ENCODE results near the gene PRR33. TPM values are rescaled to one million over a fixed set of nuclear protein-coding genes. Genes with fewer than 3 reads are reported as not detected.
A peak's percentile ranks its signal among the peaks of the same experiment; 100 is the strongest.

The PRR33 gene
- total RNA-seq, 2 donors from 2014 or later, result not detected

DNA sequence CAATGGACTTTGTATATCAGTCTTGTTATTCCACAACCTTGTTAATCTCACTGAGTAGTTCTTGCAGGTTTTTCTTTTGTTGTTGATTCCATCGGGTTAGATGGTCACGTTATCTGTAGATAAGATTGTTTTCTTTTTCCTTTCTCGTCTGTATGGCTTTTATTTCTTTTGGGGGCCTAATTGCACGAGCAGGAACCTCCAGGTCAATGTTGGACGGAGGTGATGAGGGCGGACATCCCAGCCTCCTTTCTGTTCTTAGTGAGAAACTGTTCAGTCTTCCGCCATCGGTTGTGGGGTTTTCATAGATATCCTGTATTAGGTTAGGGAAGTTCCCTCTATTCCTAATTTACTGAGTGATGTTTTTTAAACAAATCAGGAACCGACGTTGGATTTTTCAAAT is 4.8 kb upstream of the PRR33 start:
- H3K9me3 Mint-ChIP-seq, result peaks cover 3 to 8% of the 10 kb centered on the region in 2 donors
- peaks cover 16% of the 10 kb centered on the region for H3K27me3 Mint-ChIP-seq (ENCODE audit: low read depth)
- peaks cover 2% of the 10 kb centered on the region in 2 donors for H3K36me3 Mint-ChIP-seq (ENCODE audit: insufficient read depth in 2 of 2)
- DNase-seq (no peak), ATAC-seq (replicated peaks in 1 of 2) (no peak)
- peaks cover 16% of the 10 kb centered on the region for H3K4me1 Mint-ChIP-seq (ENCODE audit: low read depth)
- H3K27ac Mint-ChIP-seq, result no peak overlapping the region
- no peak overlapping the region for H3K4me3 Mint-ChIP-seq

DNA sequence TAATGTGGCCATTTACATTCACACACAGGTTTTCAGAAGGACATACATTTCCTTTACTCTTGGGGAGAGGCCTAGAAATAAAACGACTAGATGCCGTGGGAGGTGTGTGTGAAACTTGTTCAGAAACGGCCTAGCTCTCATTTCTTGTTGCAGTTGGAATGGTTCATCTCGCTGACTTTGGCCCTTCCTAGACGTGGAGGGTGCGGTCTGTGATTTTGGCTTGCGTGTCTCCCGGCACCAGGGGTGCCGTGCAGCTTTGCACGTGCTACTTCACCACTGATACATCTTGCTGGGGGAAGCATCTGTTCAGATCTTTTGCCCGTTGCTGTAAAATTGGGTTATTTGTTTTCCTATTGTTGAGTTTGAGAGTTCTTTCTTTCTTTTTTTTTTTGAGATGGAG is 3.1 kb upstream of the PRR33 start:
- ATAC-seq (replicated peaks in 1 of 2), result no peak
- Mint-ChIP-seq H3K27me3 (ENCODE audit: low read depth) (peaks cover 16% of the 10 kb centered on the region), H3K27ac (no peak overlapping the region), H3K9me3 (peaks cover 3 to 8% of the 10 kb centered on the region in 2 donors), H3K4me1 (ENCODE audit: low read depth) (peaks cover 30% of the 10 kb centered on the region), H3K36me3 (ENCODE audit: insufficient read depth in 2 of 2) (peaks cover 2 to 4% of the 10 kb centered on the region in 2 donors), H3K4me3 (no peak overlapping the region)
- DNase-seq, result no peak

DNA sequence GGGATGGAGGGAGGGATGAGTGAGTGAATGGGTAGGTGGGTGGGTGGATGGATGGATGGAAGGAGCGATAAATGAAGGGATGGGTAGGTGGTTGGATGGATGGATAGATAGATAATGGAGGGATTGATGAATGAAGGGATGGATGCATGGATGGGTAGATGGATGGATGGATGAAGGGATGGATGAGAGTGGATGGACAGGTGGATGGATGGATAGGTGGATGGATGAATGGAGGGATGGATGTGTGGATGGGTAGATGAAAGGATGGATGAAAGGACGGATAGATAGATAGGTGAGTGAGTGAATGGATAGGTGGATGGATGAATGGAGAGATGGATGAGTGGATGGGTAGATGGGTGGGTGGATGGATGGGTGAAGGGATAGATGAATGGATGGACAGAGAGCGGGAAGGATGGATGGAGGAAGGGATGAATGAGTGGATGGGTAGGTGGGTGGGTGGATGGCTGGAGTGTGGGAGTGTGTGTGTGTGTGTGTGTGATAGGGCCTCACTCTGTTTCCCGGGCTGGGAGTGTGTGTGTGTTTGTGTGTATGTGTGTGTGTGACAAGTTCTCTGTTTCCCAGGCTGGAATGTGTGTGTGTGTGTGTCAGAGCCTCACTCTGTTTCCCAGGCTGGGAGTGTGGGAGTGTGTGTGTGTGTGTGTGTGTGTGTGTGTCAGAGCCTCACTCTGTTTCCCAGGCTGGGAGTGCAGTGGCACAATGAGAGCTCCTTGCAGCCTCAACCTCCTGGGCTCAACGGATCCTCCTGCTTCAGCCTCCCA is 2.1 kb upstream of the PRR33 start:
- DNase-seq (no peak), ATAC-seq (replicated peaks in 1 of 2) (no peak)
- peaks cover 16% of the 10 kb centered on the region for H3K27me3 Mint-ChIP-seq (ENCODE audit: low read depth)
- H3K4me3 Mint-ChIP-seq, result no peak overlapping the region
- H3K36me3 Mint-ChIP-seq (ENCODE audit: insufficient read depth in 2 of 2), result peaks cover 2 to 5% of the 10 kb centered on the region in 2 donors
- no peak overlapping the region for H3K27ac Mint-ChIP-seq
- peaks cover 3 to 8% of the 10 kb centered on the region in 2 donors for H3K9me3 Mint-ChIP-seq
- peaks cover 34% of the 10 kb centered on the region for H3K4me1 Mint-ChIP-seq (ENCODE audit: low read depth)

GRCh38 chr11:1892558-1892957 is 863 bp upstream of the PRR33 start:
- Mint-ChIP-seq H3K4me1 (ENCODE audit: low read depth) (peaks cover 40% of the 10 kb centered on the region), H3K9me3 (peaks cover 3 to 8% of the 10 kb centered on the region in 2 donors), H3K36me3 (ENCODE audit: insufficient read depth in 2 of 2) (peaks cover 2 to 6% of the 10 kb centered on the region in 2 donors), H3K4me3 (no peak overlapping the region), H3K27ac (no peak overlapping the region), H3K27me3 (ENCODE audit: low read depth) (peaks cover 14% of the 10 kb centered on the region)
- DNase-seq (no peak), ATAC-seq (replicated peaks in 1 of 2) (no peak)

GRCh38 chr11:1892116-1892515 is 421 bp upstream of the PRR33 start:
- peaks cover 3 to 8% of the 10 kb centered on the region in 2 donors for H3K9me3 Mint-ChIP-seq
- H3K27me3 Mint-ChIP-seq (ENCODE audit: low read depth), result peaks cover 10% of the 10 kb centered on the region
- no peak for DNase-seq
- H3K36me3 Mint-ChIP-seq (ENCODE audit: insufficient read depth in 2 of 2), result peaks cover 2 to 6% of the 10 kb centered on the region in 2 donors
- peak overlapping the region in 1 of 2 donors; percentile 36 for H3K4me3 Mint-ChIP-seq
- no peak overlapping the region for H3K27ac Mint-ChIP-seq
- ATAC-seq (replicated peaks in 1 of 2), result no peak
- H3K4me1 Mint-ChIP-seq (ENCODE audit: low read depth), result peaks cover 40% of the 10 kb centered on the region

DNA sequence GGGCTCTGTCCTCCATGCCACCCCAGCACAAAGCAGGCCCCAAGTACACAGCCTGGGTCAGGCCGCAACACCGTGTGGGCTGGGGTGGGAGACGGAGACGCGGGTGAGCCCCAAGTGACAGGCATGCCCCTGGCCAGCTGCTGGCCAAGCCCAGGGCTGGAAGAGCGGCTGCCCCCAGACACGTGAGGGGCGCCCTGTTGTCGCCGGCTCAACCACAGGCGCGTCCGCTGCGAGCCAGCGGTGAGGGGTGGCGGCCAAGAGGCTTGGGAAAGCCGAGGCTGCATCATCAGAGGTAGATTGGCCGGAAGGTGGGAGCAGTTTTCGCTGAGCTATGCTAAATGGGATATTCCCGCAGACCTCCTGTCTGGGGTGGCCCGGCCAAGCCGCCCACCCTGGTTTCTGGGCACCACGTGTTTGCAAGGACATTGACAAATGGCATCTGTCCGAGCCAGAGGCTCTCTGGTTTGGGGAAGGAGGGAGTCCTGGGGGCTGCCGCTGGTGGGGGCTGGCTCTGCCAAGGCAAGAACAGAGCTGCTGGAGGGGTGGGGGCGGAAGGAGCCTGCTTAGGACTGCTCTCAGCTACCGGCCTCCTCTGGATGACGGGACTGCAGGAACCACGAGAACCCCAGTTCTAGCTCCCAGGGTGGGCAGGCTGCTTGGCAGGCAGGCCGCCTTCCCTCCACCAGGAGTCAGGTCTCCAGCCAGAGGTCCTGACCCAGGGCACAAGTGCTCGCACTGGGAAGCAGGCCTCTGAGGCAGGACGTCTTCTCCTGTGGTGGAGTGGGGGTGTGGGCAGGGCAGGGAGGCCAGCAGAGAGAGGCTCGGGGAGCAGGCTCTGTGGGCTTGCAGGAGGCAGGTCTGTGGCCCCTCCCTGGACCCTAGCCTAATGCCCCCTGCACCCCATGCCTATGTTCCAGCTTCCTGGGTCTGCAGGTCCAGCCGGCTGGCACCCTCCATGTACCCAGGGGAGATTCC is 552 bp downstream of the PRR33 start:
- H3K27me3 Mint-ChIP-seq (ENCODE audit: low read depth), result peaks cover under 1% of the 10 kb centered on the region
- peaks cover 3 to 8% of the 10 kb centered on the region in 2 donors for H3K9me3 Mint-ChIP-seq
- peaks cover 40% of the 10 kb centered on the region for H3K4me1 Mint-ChIP-seq (ENCODE audit: low read depth)
- peak in 1 of 2 donors; percentile 12 for DNase-seq
- H3K27ac Mint-ChIP-seq, result no peak overlapping the region
- peaks cover 2 to 6% of the 10 kb centered on the region in 2 donors for H3K36me3 Mint-ChIP-seq (ENCODE audit: insufficient read depth in 2 of 2)
- peak; percentile 5 to 12 for ATAC-seq (replicated peaks in 1 of 2)
- H3K4me3 Mint-ChIP-seq, result peak overlapping the region; percentile 45 to 73

DNA sequence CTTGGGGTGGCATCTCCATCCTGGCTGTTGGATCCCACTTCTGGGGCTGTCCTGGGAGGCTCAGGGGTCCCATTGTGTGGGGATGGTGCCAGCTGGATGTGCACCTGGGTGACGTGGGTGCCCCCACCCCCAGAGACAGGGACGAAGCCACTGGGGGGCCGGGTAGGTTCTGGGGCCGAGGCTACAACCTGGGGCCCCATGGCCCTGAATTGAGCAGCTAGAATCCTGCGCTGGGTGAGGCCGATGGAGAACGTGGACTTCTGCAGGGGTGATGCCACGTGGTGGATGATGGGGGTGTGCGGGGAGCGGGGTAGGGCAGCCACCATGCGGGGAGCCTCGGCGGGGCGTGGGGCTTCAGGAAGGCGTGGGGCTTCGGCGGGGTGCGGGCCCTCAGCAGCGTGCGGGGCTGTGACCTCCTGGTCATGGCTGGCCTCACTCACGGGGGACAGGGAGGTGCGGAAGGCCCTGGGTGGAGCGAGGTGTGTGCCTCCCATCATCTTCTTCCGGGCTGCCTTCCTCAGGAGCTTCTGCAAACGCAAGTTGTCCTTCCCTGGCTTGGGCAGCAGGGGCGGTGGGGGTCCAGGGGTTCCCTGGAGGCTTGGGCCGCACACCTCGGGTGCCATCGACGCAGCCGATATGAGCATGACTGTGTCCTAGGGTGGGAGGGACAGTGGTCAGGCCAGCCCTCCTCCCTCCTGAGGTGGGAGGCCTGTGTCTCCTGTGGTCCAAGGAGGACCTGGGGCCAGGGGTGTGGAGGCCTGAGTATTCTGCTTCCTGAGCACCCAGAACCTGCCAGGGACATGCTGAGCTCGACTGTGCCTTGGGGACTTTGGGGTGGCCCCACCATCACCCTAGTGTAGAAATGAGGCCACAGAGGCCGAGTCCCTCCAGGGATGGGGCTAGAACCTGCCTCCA is 1.5 kb downstream of the PRR33 start:
- ATAC-seq (replicated peaks in 1 of 2) (peak; percentile 10 to 15), DNase-seq (peak; percentile 24 to 25)
- H3K27me3 Mint-ChIP-seq (ENCODE audit: low read depth), result no peaks in the 10 kb centered on the region
- peaks cover 40% of the 10 kb centered on the region for H3K4me1 Mint-ChIP-seq (ENCODE audit: low read depth)
- H3K4me3 Mint-ChIP-seq, result peak overlapping the region; percentile 45 to 73
- H3K9me3 Mint-ChIP-seq, result peaks cover 3 to 8% of the 10 kb centered on the region in 2 donors
- peaks cover 2 to 6% of the 10 kb centered on the region in 2 donors for H3K36me3 Mint-ChIP-seq (ENCODE audit: insufficient read depth in 2 of 2)
- H3K27ac Mint-ChIP-seq, result no peak overlapping the region

- ATAC-seq (replicated peaks in 1 of 2), result peak; percentile 81 to 89
Observed at GRCh38 chr11:1889224-1889930, 2.3 kb downstream of the PRR33 start.

DNA sequence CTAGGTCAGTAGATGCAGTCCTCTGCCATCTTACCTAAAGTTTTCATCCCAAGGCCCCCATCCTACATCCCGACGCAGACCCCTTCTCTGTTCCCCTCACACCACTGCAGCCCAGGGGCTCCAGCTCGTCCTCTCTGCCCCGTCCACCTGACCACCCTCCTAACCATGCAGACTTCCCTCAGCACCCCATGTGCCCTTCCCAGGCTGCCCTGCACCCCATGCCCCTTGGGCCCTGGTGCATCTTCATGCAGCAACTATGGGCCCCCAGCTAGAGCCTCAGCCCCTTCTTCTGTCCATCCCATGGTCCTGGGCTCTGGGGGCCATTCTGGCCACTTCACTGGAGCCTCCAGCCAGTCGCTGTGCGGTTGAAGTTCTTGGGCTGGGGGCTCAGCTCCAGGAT is 2.9 kb downstream of the PRR33 start:
- no peaks in the 10 kb centered on the region for H3K27me3 Mint-ChIP-seq (ENCODE audit: low read depth)
- no peak for DNase-seq

More at GRCh38 chr11:1889224-1889930, 2.3 kb downstream of the PRR33 start:
- H3K4me1 Mint-ChIP-seq (ENCODE audit: low read depth), result peaks cover 40% of the 10 kb centered on the region
- H3K27ac Mint-ChIP-seq, result peak overlapping the region; percentile 22
- H3K9me3 Mint-ChIP-seq, result peaks cover 3 to 8% of the 10 kb centered on the region in 2 donors
- H3K4me3 Mint-ChIP-seq, result peak overlapping the region; percentile 63 to 73
- peak; percentile 80 to 83 for DNase-seq
- H3K36me3 Mint-ChIP-seq (ENCODE audit: insufficient read depth in 2 of 2), result peaks cover 2 to 6% of the 10 kb centered on the region in 2 donors
- H3K27me3 Mint-ChIP-seq (ENCODE audit: low read depth), result no peaks in the 10 kb centered on the region

GRCh38 chr11:1888347-1888753 is 3.3 kb downstream of the PRR33 start:
- peak overlapping the region; percentile 63 to 73 for H3K4me3 Mint-ChIP-seq
- H3K36me3 Mint-ChIP-seq (ENCODE audit: insufficient read depth in 2 of 2), result peaks cover 0 to 6% of the 10 kb centered on the region in 2 donors
- no peaks in the 10 kb centered on the region for H3K27me3 Mint-ChIP-seq (ENCODE audit: low read depth)
- peaks cover 34% of the 10 kb centered on the region for H3K4me1 Mint-ChIP-seq (ENCODE audit: low read depth)
- ATAC-seq (replicated peaks in 1 of 2), result no peak
- no peak for DNase-seq
- peaks cover 0 to 4% of the 10 kb centered on the region in 2 donors for H3K9me3 Mint-ChIP-seq
- no peak overlapping the region for H3K27ac Mint-ChIP-seq

More for the DNA sequence above, 2.9 kb downstream of the PRR33 start:
- peaks cover 3 to 8% of the 10 kb centered on the region in 2 donors for H3K9me3 Mint-ChIP-seq
- peak; percentile 3 to 8 for ATAC-seq (replicated peaks in 1 of 2)
- peak overlapping the region; percentile 22 for H3K27ac Mint-ChIP-seq
- H3K4me1 Mint-ChIP-seq (ENCODE audit: low read depth), result peaks cover 39% of the 10 kb centered on the region
- peaks cover 2 to 6% of the 10 kb centered on the region in 2 donors for H3K36me3 Mint-ChIP-seq (ENCODE audit: insufficient read depth in 2 of 2)
- H3K4me3 Mint-ChIP-seq, result peak overlapping the region; percentile 63 to 73

DNA sequence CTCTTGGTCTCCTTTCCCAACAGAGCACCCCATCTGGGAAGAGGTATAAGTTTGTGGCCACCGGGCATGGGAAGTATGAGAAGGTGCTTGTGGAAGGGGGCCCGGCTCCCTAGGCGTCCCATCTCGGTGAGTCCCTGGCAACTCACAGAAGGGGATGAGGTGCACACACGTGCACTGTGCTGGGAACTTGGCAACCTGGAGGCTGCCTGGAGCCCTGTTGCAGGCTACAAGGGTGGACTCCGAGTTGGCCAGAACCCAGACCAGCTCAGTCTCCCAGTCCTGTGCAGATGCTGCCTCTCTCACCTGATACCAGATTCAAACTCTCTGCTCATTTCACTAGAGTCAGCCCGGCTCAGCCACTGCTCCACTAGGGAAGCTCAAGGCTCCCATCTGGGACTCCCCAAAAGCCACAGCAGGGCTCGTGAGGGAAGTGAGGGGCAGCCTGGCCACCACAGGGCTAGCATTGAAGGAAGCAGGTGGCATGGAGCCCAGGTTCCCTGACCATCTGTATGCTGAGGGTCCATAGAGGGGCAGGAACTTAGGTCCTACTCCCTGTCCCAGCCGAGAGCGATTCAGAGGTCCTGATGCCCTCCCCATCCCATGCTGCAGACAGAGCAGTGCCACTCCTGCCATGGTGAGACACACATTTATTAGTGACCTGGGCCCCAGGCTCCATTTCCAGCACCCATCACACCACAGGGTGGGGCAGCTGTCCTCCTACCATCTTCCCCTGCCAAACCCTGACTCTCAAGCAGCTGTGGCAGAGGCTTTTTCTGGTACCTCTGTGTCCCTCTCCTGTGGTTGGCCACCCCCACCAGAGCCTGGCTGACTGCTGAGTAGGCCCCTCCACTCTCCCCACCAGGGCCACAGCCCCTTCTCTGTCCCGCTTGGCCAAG is 4.0 kb downstream of the PRR33 start:
- DNase-seq (no peak), ATAC-seq (replicated peaks in 1 of 2) (no peak)
- H3K4me1 Mint-ChIP-seq (ENCODE audit: low read depth), result peaks cover 28% of the 10 kb centered on the region
- H3K36me3 Mint-ChIP-seq (ENCODE audit: insufficient read depth in 2 of 2), result peaks cover 0 to 5% of the 10 kb centered on the region in 2 donors
- no peak overlapping the region for H3K27ac Mint-ChIP-seq
- H3K9me3 Mint-ChIP-seq, result peaks cover 0 to 2% of the 10 kb centered on the region in 2 donors
- H3K27me3 Mint-ChIP-seq (ENCODE audit: low read depth), result no peaks in the 10 kb centered on the region
- H3K4me3 Mint-ChIP-seq, result no peak overlapping the region
